Suprapubic skin (tissue), 4 donors: ENCODE results near the gene APEH. TPM values are rescaled to one million over a fixed set of nuclear protein-coding genes. Genes with fewer than 3 reads are reported as not detected.

ENCODE experiments used
- DNase-seq, 2 donors: peaks; one replicate each; pipeline ENCODE4 v3.0.0-alpha.2; 2019; ENCODE audit warnings: low spot score in 2 of 2
- H3K27ac ChIP-seq: fragments of 200-600 bp; sonication (generic); one replicate; pipeline ENCODE4 v1.5.1; 2019
- H3K27me3 ChIP-seq: fragments of 200-600 bp; sonication (generic); one replicate; pipeline ENCODE4 v1.5.1; 2019
- H3K36me3 ChIP-seq: fragments of 200-600 bp; sonication (generic); one replicate; pipeline ENCODE4 v1.5.1; 2019
- H3K4me1 ChIP-seq: fragments of 200-600 bp; sonication (generic); one replicate; pipeline ENCODE4 v1.5.1; 2019
- H3K4me3 ChIP-seq: fragments of 200-600 bp; sonication (generic); one replicate; pipeline ENCODE4 v1.5.1; 2019; ENCODE audit warnings: mild to moderate bottlenecking
- H3K9me3 ChIP-seq: fragments of 200-600 bp; sonication (generic); one replicate; pipeline ENCODE4 v1.5.1; 2019
- EP300 ChIP-seq: sonication (generic); formaldehyde crosslinking; IDR thresholded peaks from one replicate; pipeline ENCODE4 v1.6.1; 2017; ENCODE audit warnings: antibody characterized with exemption
- POLR2A ChIP-seq, 2 donors: fragments of 450-650 bp; IDR thresholded peaks; one replicate each; pipeline ENCODE4 v1.6.1; 2017; ENCODE audit warnings: antibody characterized with exemption in 2 of 2, mild to moderate bottlenecking in 2 of 2, moderate library complexity in 2 of 2
- POLR2AphosphoS5 ChIP-seq, 3 donors: sonication (generic); formaldehyde crosslinking; IDR thresholded peaks; one replicate each; pipeline ENCODE4 v1.6.1; 2017; ENCODE audit warnings: antibody characterized with exemption in 3 of 3
- WGBS: methylation state at CpG from one replicate; pipeline ENCODE4 v1.1.5; 2018; 5-methylcytosine and 5-hydroxymethylcytosine counted together
- total RNA-seq, 4 donors: library from RNA; depleted of rRNA; stranded (reverse); fragments of >200 nt; gene quantifications; one replicate each; pipeline ENCODE4 v1.1.0, GENCODE V29; 2016
- TF ChIP-seq, protein P1 (sequence below), 2 donors: fragments of 200-600 bp in 1 of 2; fragments of 450-650 bp in 1 of 2; sonication (generic) in 1 of 2; IDR thresholded peaks; one replicate each; pipeline ENCODE4 v1.5.1; 2016 to 2019; ENCODE audit warnings: antibody characterized with exemption in 2 of 2, mild to moderate bottlenecking in 1 of 2, moderate library complexity in 1 of 2

APEH gene
- total RNA-seq, 4 donors from 2014 or later: 81.8 to 103 (median 91.2) TPM

DNA sequence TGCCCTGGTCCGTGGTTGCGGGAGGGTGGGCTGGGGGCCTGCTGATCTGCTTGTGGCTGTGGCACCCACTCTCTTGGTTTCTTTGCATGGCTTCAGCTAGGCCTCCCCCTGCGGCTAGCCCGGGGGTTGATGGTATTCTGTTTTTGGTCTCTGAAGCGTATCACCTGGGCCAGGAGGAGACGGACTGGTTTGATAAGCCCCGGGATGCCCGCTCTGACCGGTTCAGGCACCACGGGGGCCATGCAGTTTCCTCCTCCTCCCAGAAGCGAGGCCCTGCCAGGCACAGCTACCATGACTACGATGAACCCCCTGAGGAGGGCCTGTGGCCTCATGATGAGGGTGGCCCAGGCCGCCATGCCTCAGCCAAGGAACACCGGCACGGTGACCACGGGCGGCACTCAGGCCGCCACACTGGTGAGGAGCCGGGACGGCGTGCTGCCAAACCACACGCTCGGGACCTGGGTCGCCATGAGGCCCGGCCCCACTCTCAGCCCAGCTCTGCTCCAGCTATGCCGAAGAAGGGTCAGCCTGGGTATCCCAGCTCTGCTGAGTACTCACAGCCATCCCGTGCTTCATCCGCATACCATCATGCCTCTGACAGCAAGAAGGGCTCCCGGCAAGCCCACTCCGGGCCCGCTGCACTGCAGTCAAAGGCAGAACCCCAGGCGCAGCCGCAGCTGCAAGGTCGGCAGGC lies 11.3 kb upstream of the APEH start:
- H3K4me1 ChIP-seq: no peaks in the 10 kb centered on the region
- WGBS: 91% methylated on average over 11 of the region's 34 CpGs

DNA sequence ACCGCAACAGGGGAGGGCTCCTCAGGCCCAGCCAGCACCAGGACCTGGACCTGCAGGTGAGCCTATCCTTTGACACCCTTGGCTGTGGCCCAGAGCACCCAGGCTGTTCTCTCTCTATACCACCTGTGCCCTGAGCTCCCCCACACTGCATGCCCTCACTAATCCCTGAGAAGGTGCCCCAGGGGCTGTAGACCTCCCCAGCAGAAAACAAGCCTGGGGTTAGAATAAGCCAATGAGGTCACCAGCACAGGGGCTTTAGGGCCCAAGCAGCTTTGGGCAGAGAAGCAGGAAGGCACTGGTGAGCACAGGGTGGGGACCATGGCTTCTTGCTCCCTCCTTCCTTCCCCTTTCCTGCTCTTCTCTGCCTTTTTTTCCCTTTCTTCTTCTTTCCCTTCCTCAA lies 10.3 kb upstream of the APEH start:
- no peak for DNase-seq
- Histone ChIP-seq H3K4me1 (no peaks in the 10 kb centered on the region), H3K4me3 (no peak overlapping the region), H3K27me3 (no peaks in the 10 kb centered on the region), H3K36me3 (no peaks in the 10 kb centered on the region), H3K27ac (no peak overlapping the region), H3K9me3 (no peaks in the 10 kb centered on the region)
- TF ChIP-seq, protein P1, sequence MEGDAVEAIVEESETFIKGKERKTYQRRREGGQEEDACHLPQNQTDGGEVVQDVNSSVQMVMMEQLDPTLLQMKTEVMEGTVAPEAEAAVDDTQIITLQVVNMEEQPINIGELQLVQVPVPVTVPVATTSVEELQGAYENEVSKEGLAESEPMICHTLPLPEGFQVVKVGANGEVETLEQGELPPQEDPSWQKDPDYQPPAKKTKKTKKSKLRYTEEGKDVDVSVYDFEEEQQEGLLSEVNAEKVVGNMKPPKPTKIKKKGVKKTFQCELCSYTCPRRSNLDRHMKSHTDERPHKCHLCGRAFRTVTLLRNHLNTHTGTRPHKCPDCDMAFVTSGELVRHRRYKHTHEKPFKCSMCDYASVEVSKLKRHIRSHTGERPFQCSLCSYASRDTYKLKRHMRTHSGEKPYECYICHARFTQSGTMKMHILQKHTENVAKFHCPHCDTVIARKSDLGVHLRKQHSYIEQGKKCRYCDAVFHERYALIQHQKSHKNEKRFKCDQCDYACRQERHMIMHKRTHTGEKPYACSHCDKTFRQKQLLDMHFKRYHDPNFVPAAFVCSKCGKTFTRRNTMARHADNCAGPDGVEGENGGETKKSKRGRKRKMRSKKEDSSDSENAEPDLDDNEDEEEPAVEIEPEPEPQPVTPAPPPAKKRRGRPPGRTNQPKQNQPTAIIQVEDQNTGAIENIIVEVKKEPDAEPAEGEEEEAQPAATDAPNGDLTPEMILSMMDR (IDR thresholded peaks at IDR 0.05): no peak
- no peak for TF ChIP-seq POLR2AphosphoS5 (IDR thresholded peaks at IDR 0.05)
- TF ChIP-seq EP300: no peak
- TF ChIP-seq POLR2A (IDR thresholded peaks at IDR 0.05): no peak
- 100% methylated on average over 1 of the region's 1 CpG for WGBS

More for the DNA sequence above, 11.3 kb upstream of the APEH start:
- no peak for TF ChIP-seq POLR2AphosphoS5 (IDR thresholded peaks at IDR 0.05)
- no peak for TF ChIP-seq POLR2A (IDR thresholded peaks at IDR 0.05)
- TF ChIP-seq, protein P1 (IDR thresholded peaks at IDR 0.05): no peak
- no peak for TF ChIP-seq EP300
- Histone ChIP-seq H3K9me3 (no peaks in the 10 kb centered on the region), H3K27ac (no peak overlapping the region), H3K27me3 (no peaks in the 10 kb centered on the region), H3K36me3 (no peaks in the 10 kb centered on the region), H3K4me3 (no peak overlapping the region)
- DNase-seq: no peak

DNA sequence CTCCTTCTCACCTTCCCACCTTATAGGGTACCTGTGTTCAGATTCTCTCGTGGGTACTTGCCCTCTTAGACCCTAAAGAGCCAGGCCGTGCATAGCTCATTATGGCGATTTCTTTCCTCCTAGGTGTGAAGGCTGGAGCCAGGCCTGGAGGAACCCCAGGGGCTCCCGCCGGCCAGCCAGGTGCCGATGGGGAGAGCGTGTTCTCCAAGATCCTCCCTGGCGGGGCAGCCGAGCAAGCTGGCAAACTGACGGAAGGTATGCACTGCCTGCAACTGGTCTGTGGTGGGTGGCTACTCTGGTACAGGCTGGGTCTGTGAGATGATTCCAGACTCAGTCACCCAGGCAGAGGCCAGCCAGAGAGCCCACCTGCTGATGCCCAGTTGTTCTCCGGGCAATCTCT lies 9.9 kb upstream of the APEH start:
- TF ChIP-seq, protein P1 (IDR thresholded peaks at IDR 0.05): no peak
- TF ChIP-seq EP300 (no peak), POLR2AphosphoS5 (IDR thresholded peaks at IDR 0.05) (no peak), POLR2A (IDR thresholded peaks at IDR 0.05) (no peak)
- no peaks in the 10 kb centered on the region for H3K4me1 ChIP-seq
- no peak for DNase-seq
- no peaks in the 10 kb centered on the region for H3K27me3 ChIP-seq
- H3K9me3 ChIP-seq: no peaks in the 10 kb centered on the region
- no peaks in the 10 kb centered on the region for H3K36me3 ChIP-seq
- no peak overlapping the region for H3K4me3 ChIP-seq
- no peak overlapping the region for H3K27ac ChIP-seq
- 95% methylated on average over 9 of the region's 11 CpGs for WGBS

DNA sequence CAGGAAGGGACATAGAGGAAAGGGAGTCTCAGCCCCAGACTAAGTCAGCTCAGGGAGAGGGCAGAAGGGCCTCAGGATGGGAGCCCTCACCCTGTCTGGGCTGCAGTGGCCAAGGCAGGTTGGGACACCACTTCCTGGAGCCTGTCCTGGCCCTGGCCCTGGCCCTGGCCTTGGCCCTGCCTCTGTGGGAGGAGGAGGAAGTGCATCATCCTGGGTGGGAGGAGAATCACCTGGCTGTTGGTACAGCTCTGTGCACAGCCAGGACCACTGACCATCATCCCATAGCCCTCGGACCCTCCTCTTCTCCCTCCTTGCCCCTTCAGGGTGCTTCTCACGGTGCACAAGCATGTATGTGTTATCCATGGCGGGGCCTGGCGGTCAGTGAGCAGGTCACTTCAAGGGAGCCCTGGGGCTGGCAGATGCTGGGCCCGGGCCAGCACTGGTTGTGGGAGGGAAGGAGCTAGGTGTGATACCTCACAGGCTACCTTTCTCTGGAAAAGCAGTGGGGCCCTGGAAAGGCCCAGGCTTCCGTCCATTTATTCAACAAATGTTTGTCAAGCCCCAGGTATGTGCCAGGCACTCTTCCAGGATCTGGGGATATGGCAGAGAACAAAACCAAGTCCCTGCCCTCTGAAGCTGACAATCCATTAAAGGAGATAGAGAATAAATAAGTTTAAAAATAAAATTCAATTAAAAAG lies 8.2 kb upstream of the APEH start:
- Histone ChIP-seq H3K4me1 (no peaks in the 10 kb centered on the region), H3K4me3 (no peak overlapping the region), H3K27ac (no peak overlapping the region), H3K27me3 (no peaks in the 10 kb centered on the region), H3K9me3 (no peaks in the 10 kb centered on the region), H3K36me3 (no peaks in the 10 kb centered on the region)
- WGBS: 85% methylated on average over 6 of the region's 6 CpGs
- TF ChIP-seq POLR2AphosphoS5 (IDR thresholded peaks at IDR 0.05) (no peak), EP300 (no peak), POLR2A (IDR thresholded peaks at IDR 0.05) (no peak)
- TF ChIP-seq, protein P1 (IDR thresholded peaks at IDR 0.05): no peak
- no peak for DNase-seq

DNA sequence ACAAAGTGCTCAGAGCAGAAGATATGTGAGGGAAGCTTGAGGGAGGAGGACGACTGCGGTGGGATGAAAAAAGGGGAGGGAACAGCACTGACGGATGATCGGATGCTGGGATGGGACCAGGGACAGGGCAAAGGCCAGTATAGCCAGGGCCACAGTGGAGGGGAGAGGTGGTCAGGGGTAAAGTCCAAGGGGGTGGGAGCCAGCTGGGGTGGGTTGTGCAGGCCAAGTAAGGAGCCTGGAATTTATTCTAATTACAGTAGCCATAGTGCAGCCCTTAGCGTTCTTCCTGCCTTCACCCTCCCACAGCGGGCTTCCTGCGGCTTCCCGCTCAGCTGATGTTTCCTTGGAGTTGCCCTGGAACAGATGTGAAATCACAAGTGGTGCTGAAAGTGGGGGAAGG lies 7.6 kb upstream of the APEH start:
- Histone ChIP-seq H3K27me3 (no peaks in the 10 kb centered on the region), H3K9me3 (no peaks in the 10 kb centered on the region), H3K36me3 (no peaks in the 10 kb centered on the region), H3K27ac (no peak overlapping the region), H3K4me1 (no peaks in the 10 kb centered on the region), H3K4me3 (no peak overlapping the region)
- no peak for TF ChIP-seq EP300
- TF ChIP-seq POLR2A (IDR thresholded peaks at IDR 0.05): no peak
- no peak for TF ChIP-seq POLR2AphosphoS5 (IDR thresholded peaks at IDR 0.05)
- TF ChIP-seq, protein P1 (IDR thresholded peaks at IDR 0.05): no peak
- DNase-seq: no peak
- 43% methylated on average over 8 of the region's 8 CpGs for WGBS
